GM20000 (cell line): ENCODE results near the gene IRF2.

ENCODE experiments used
- DNase-seq: peaks from one replicate; pipeline ENCODE4 v3.0.0; 2012; ENCODE audit warnings: low spot score
- TF ChIP-seq, protein P1 (sequence below): IDR thresholded peaks from 2 replicates; pipeline ENCODE4 v1.5.1; 2012; ENCODE audit warnings: mild to moderate bottlenecking, control low read depth; ENCODE audit errors: extremely low read depth, missing control alignments

The IRF2 gene

GRCh38 chr4:184368731-184369130, 105.6 kb downstream of the IRF2 start:
- TF ChIP-seq, protein P1, sequence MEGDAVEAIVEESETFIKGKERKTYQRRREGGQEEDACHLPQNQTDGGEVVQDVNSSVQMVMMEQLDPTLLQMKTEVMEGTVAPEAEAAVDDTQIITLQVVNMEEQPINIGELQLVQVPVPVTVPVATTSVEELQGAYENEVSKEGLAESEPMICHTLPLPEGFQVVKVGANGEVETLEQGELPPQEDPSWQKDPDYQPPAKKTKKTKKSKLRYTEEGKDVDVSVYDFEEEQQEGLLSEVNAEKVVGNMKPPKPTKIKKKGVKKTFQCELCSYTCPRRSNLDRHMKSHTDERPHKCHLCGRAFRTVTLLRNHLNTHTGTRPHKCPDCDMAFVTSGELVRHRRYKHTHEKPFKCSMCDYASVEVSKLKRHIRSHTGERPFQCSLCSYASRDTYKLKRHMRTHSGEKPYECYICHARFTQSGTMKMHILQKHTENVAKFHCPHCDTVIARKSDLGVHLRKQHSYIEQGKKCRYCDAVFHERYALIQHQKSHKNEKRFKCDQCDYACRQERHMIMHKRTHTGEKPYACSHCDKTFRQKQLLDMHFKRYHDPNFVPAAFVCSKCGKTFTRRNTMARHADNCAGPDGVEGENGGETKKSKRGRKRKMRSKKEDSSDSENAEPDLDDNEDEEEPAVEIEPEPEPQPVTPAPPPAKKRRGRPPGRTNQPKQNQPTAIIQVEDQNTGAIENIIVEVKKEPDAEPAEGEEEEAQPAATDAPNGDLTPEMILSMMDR: no peak
- DNase-seq: no peak

DNA sequence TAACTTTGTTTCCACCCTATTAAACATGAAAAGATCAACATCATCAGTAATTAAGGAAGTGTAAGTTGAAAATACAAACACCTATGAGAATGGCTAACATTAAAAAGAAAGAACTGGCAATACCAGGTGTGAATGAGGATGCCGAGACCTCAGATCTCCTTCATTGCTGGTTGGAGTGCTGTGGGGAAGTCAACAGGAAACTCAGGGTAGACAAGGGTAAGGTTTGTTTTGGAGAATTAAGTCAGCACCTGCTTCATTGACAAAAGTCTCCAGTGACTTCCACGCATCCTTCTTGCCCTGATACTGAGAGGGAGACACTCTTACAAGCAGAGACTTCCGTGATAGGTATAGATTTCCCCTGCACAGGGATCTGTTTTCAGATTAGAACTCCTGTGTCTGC, 106.1 kb downstream of the IRF2 start:
- no peak for DNase-seq
- TF ChIP-seq, protein P1: no peak

- TF ChIP-seq, protein P1: no peak
- no peak for DNase-seq
Observed at GRCh38 chr4:184364100-184364921, 110.0 kb downstream of the IRF2 start.

DNA sequence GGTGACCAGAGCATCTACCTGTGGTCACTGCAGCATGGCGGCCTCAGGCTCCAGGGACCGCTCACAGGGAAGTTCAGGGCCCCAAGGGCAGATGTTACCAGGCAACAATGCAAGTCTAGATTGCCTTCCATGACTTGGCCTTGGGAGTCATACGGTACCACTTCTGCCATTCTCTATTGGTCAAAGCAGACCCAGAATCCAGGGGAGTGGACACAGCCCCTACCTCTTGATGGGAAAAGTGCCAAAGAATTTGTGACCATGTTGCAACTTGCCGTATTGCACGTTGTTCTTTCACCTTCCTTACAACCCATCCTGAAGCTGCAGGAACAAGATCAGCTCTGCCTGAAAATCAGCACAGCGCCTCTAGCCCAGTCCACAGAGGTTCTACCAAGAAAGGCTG, 111.1 kb downstream of the IRF2 start:
- TF ChIP-seq, protein P1: no peak
- DNase-seq: no peak

GRCh38 chr4:184362396-184362795, 112.0 kb downstream of the IRF2 start:
- TF ChIP-seq, protein P1: no peak
- no peak for DNase-seq

DNA sequence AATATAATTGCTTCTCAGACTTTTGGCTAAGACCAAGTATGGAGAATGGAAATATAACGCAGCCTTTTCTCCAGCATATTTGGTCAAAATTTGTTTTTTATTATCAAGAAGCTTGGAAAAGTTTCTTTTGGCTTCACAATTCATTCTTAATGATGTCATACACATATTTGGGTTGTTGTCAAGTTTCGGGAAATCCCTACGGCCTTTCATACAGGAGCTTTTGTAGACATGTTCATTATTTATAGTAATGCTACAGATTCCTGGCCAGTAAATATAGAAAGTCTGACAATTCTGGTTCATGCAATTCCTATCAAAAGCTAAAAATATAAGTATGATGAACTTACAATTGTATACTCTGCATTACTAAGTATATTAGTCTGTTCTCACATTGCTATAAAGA, 112.9 kb downstream of the IRF2 start:
- TF ChIP-seq, protein P1: no peak
- DNase-seq: no peak

DNA sequence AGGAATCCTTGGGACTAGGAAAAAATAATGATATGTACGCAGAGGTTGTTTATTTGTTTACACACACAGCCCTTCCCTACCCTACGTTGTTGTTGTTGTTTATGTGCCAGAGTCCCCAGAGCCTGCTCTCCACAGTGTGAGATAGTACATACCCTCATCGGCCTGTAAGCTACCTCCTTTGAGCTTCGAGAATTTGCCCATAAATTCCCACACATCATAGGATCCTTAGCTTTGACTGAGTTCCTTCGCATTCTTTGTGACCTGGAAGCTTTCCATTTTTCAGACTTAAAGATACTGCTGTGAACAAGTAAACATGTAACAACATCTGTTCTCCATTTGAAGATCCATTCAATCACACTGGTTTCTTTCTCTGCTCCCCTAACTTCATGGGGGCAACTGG, 114.5 kb downstream of the IRF2 start:
- TF ChIP-seq, protein P1: no peak
- DNase-seq: no peak
